ENCODE results near the gene DUSP3. TPM values are rescaled to one million over a fixed set of nuclear protein-coding genes. Genes with fewer than 3 reads are reported as not detected.

DUSP3 gene
- total RNA-seq, 1 experiment from 2014 or later = 80.3 TPM

GRCh38 chr17:43817826-43818225, 39.0 kb upstream of the DUSP3 start:
- H3K9me3 Mint-ChIP-seq (ENCODE audit: low read depth, unreplicated experiment) = no peaks in the 10 kb centered on the region
- CTCF ChIA-PET = interaction anchor here (0.9 kb wide), 1 partner anchor 28 kb away, joined by 4 read pairs; no protein-coding TSS in a partner anchor
- H3K27ac Mint-ChIP-seq (ENCODE audit: unreplicated experiment) = no peak overlapping the region
- no peak for DNase-seq
- H3K4me3 Mint-ChIP-seq (ENCODE audit: low read depth, unreplicated experiment) = no peak overlapping the region
- H3K27me3 Mint-ChIP-seq (ENCODE audit: unreplicated experiment) = no peaks in the 10 kb centered on the region
- BruUV-seq (replicated peaks) = no TSS peak
- TF ChIP-seq CTCF (IDR thresholded peaks at IDR 0.05; ENCODE audit: unreplicated experiment) = no peak
- intact Hi-C loops (cut with micrococcal nuclease; ENCODE audit: unreplicated experiment) = no loop called here
- H3K36me3 Mint-ChIP-seq (ENCODE audit: insufficient read depth, unreplicated experiment) = peaks cover 12% of the 10 kb centered on the region
- peaks cover 9% of the 10 kb centered on the region for H3K4me1 Mint-ChIP-seq (ENCODE audit: low read depth, unreplicated experiment)

GRCh38 chr17:43816336-43817320, 37.9 kb upstream of the DUSP3 start:
- no peak for DNase-seq
- H3K27me3 Mint-ChIP-seq (ENCODE audit: unreplicated experiment) = no peaks in the 10 kb centered on the region
- TF ChIP-seq CTCF (IDR thresholded peaks at IDR 0.05; ENCODE audit: unreplicated experiment) = no peak
- CTCF ChIA-PET = interaction anchor here (0.9 to 1.7 kb wide), 2 partner anchors 29 kb away, joined by 4 read pairs; no protein-coding TSS in a partner anchor
- peaks cover 12% of the 10 kb centered on the region for H3K36me3 Mint-ChIP-seq (ENCODE audit: insufficient read depth, unreplicated experiment)
- no TSS peak for BruUV-seq (replicated peaks)
- no peak overlapping the region for H3K27ac Mint-ChIP-seq (ENCODE audit: unreplicated experiment)
- H3K4me1 Mint-ChIP-seq (ENCODE audit: low read depth, unreplicated experiment) = peaks cover 9% of the 10 kb centered on the region
- no peak overlapping the region for H3K4me3 Mint-ChIP-seq (ENCODE audit: low read depth, unreplicated experiment)
- intact Hi-C loops (cut with micrococcal nuclease; ENCODE audit: unreplicated experiment) = no loop called here
- H3K9me3 Mint-ChIP-seq (ENCODE audit: low read depth, unreplicated experiment) = no peaks in the 10 kb centered on the region

- DNase-seq = no peak
- peaks cover 12% of the 10 kb centered on the region for H3K36me3 Mint-ChIP-seq (ENCODE audit: insufficient read depth, unreplicated experiment)
- H3K4me1 Mint-ChIP-seq (ENCODE audit: low read depth, unreplicated experiment) = peaks cover 9% of the 10 kb centered on the region
- intact Hi-C loops (cut with micrococcal nuclease; ENCODE audit: unreplicated experiment) = no loop called here
- no peaks in the 10 kb centered on the region for H3K9me3 Mint-ChIP-seq (ENCODE audit: low read depth, unreplicated experiment)
- H3K27ac Mint-ChIP-seq (ENCODE audit: unreplicated experiment) = no peak overlapping the region
- CTCF ChIA-PET = interaction anchor here (0.6 to 1.7 kb wide), 2 partner anchors 31 to 252 kb away, joined by 4 to 7 read pairs; partner anchors contain the start of gene LSM12
- no peak overlapping the region for H3K4me3 Mint-ChIP-seq (ENCODE audit: low read depth, unreplicated experiment)
- BruUV-seq (replicated peaks) = no TSS peak
- no peaks in the 10 kb centered on the region for H3K27me3 Mint-ChIP-seq (ENCODE audit: unreplicated experiment)
- no peak for TF ChIP-seq CTCF (IDR thresholded peaks at IDR 0.05; ENCODE audit: unreplicated experiment)
These were observed 35.9 kb upstream of the DUSP3 start for GRCh38 chr17:43814714-43815113.

- no TSS peak for BruUV-seq (replicated peaks)
- Mint-ChIP-seq H3K9me3 (ENCODE audit: low read depth, unreplicated experiment) (no peaks in the 10 kb centered on the region), H3K4me3 (ENCODE audit: low read depth, unreplicated experiment) (no peak overlapping the region), H3K36me3 (ENCODE audit: insufficient read depth, unreplicated experiment) (peaks cover 12% of the 10 kb centered on the region), H3K27me3 (ENCODE audit: unreplicated experiment) (no peaks in the 10 kb centered on the region), H3K27ac (ENCODE audit: unreplicated experiment) (no peak overlapping the region), H3K4me1 (ENCODE audit: low read depth, unreplicated experiment) (peaks cover 9% of the 10 kb centered on the region)
- TF ChIP-seq CTCF (IDR thresholded peaks at IDR 0.05; ENCODE audit: unreplicated experiment) = no peak
- DNase-seq = no peak
- intact Hi-C loops (cut with micrococcal nuclease; ENCODE audit: unreplicated experiment) = no loop called here
- CTCF ChIA-PET = interaction anchor here (0.6 kb wide), 1 partner anchor 252 kb away, joined by 7 read pairs; the partner anchor contains the start of gene LSM12
These were observed 35.2 kb upstream of the DUSP3 start for GRCh38 chr17:43814026-43814425.
